ENCODE data around the gene OR12D1.
"Not testable (repeated sequence)": the region's sequence is repeated elsewhere in the genome, so short reads cannot be mapped to it uniquely, and the experiment has no call there.

Gene OR12D1

GRCh38 chr6:29414588-29414987 is at the start of gene OR12D1:
Gene OR12D1, plus strand, starts transcription at chr6:29414928.
- DNase-seq = no peak

- no peak for DNase-seq
Measured at GRCh38 chr6:29368765-29369164, 46.0 kb upstream of the OR12D1 start, which contains the start of gene OR5V1. Gene OR5V1, minus strand, starts transcription at chr6:29368865. Its CDS starts 12,670 bp downstream, at chr6:29356195.

GRCh38 chr6:29375191-29375590 is 39.5 kb upstream of the OR12D1 start, which contains the start of gene OR12D3:
Gene OR12D3, minus strand, starts transcription at chr6:29375291. Its CDS starts 4 bp downstream, at chr6:29375287.
- DNase-seq = no peak

- DNase-seq = no peak
Measured at GRCh38 chr6:29376003-29376402, 38.7 kb upstream of the OR12D1 start.

GRCh38 chr6:29388533-29388932 is 26.2 kb upstream of the OR12D1 start:
- DNase-seq = no peak

DNA sequence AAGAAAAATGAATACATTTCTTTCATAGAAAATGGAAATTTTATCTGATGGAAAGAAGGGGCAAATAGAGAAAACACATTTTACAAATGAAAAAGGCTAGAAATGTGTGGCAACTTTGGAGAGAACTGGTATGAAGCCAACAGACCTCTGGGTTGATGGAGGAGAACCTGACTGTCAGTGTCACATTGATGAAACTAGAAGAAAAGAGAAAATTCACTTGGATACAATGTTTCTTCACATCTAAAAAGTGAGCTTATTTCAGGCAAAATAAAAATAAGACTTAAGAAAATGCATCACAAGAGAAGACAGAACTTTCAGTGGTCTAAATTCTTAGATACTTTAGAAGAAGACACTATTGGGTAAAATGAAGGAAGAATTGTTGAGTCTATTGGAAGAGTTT is 19.4 kb upstream of the OR12D1 start, which contains the start of gene OR12D2:
Gene OR12D2, plus strand, starts transcription at position 301 of the 400 bp plus-strand sequence. CDS start 1,069 bp downstream, outside the sequence.
- no peak for DNase-seq

DNA sequence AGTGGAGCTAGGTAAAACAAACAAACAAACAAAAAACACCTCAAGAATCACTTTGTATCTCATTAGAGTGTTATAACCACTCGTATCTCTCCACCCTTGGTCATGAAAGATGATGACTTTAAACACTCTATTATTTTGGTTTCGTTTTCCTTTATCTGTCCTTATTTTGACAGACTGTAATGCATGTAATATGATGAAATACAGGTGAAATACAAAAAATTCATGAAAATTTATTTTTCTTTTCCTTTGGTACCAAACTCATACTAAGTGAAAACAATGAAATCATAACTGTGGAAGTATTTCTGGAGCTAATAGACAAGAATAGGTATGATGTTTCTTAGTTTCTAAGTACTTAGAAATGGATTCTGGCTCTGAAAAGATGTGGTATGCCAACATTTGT is 15.2 kb upstream of the OR12D1 start:
- no peak for DNase-seq

- DNase-seq = no peak
Measured at GRCh38 chr6:29403801-29404200, 10.9 kb upstream of the OR12D1 start.

GRCh38 chr6:29419516-29419915 is 4.8 kb downstream of the OR12D1 start:
- no peak for DNase-seq

DNA sequence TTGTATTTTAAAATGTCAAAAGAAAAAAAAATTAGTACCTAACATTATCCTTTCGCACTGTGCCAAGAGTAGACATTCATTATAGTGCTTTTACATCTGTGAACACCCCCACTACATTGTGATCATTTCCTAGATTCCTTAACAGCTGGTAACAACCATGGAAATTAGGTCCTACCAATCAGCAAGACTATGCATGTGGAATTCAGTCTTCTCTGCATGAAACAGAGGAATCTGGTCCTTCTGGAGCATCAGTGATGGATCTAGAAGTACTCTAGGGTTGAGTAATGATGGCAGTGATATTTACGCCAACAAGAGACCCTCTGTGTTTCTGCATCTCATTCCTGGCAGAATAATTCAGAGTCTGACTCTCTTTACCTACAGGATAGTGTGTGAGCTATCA is 9.4 kb downstream of the OR12D1 start:
- DNase-seq = no peak

DNA sequence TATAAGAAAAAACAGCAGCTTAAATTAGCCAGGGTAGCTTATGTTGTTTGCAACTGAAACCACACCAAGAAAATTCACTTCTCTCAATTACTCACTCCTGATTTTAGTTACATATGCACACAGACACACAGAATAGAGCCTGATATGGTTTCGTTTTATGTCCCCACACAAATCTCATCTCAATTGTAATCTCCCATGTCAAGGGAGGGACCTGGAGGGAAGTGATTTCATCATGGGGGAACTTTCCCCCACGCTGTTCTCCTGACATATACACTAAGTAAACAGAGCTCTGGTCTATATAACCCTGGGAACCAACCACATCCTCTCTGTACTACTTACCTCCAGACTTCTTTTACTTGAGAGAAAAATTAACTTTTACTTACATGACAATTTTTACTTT is 9.8 kb downstream of the OR12D1 start:
- no peak for DNase-seq

DNA sequence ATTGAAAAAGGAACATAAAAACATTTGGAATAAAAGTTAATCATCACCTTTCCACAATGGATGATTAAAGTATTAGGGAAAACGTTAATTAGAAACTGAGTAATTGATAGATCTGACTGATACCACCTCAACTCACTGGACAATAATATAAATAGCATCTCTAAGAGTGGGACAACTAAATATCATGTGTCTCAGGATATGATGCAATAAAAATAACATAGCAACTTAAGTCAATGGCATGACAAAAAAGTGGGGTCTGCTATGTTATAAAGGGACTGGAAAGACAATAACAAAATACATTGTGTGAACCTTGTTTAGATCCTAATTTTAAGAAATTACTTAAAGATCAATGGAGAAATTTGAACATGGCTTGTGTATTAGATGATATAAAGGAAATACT is 10.3 kb downstream of the OR12D1 start:
- DNase-seq = no peak

DNA sequence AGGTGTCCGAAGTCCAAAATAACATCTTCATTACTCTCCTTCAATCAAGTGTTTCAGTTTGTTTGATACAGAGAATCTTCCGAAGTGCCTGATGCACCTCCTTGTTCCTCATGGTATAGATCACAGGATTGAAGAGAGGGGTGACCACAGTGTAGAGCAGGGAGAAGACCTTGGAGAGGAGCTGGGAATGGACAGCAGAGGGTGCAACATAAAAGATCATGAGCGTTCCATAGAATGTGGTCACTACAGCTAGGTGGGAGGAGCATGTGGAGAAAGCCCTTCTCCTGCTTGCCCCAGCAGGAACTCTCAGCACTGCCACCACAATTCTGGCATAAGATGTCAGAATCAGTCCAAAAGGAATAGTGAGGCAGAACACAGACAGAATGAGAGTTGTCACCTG is 11.9 kb downstream of the OR12D1 start:
- no peak for DNase-seq

DNA sequence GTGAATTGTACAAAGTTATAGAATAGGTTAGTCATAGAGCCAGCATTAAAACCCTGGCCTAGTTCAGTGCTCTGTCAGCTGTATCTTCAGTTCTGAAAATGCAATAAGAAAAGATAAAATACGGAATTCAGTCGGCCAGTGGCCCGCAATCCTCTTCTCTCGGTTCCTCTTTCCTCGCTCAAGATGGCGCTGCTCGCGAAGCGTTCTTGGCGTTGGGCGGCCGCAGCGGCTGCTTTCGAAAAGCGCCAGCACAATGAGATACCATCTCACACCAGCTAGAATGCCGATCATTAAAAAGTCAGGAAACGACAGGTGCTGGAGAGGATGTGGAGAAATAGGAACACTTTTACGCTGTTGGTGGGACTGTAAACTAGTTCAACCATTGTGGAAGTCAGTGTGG is 22.0 kb downstream of the OR12D1 start:
- not testable (repeated sequence) for DNase-seq

DNA sequence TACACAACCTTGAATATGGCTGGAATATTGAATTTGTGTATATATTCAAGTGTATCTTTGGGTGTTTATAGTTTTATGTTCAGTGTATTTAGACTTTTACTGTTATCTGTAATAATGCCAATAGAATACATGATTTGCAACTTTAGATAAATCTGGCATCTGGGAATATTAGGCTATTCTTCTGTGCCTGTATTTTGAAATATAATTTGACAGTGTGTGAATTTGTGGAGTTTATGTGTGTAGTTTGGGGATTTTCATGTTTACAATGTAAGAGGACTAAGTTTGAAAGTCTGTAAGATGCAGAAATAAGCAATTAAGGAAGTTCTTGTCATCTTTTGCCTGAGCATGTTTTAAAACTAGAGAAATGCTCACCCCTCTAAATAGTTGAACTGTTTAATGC is 24.3 kb downstream of the OR12D1 start, which contains the start of gene OR10C1:
Gene OR10C1, plus strand, starts transcription at position 301 of the 400 bp plus-strand sequence. CDS start 710 bp downstream, outside the sequence.
- DNase-seq = no peak

DNA sequence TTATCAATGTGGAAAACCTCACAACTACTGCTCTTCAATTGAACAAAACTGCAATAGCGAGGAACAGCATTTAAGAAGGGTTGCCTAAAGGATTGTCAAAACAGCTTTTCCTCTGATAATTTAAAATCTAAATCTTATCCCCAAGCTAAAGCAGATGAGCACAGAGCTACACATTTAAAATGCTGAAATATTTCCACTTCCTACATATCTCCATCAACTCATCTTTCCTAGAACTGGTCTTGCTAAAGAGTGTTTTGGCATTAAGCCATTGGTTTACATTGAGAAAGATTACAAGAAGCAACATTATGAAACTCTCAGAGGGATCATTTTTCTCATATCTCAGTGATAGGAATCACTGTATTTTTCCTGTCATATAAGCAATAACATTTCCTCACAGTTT is 28.0 kb downstream of the OR12D1 start:
- no peak for DNase-seq

GRCh38 chr6:29444031-29444430 is 29.3 kb downstream of the OR12D1 start:
- not testable (repeated sequence) for DNase-seq

DNA sequence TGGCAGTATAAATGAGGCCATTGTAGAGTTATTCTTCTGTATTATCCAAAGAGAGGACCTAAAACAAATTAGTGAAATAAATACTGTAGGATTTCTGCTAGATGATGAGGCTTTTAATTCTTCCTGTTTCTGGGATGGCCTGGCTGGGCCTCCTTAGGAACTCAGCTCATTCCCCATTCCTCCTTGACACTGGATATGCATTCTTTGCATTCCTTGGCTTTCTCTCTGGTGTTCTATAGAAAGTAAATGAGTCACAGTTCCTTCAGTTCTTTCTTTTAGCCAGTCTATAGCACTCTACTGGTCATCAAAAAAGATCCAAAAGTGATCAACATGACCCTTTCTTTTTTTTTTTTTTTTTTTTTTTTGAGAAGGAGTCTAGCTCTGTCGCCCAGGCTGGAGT is 32.9 kb downstream of the OR12D1 start:
- DNase-seq = no peak

DNA sequence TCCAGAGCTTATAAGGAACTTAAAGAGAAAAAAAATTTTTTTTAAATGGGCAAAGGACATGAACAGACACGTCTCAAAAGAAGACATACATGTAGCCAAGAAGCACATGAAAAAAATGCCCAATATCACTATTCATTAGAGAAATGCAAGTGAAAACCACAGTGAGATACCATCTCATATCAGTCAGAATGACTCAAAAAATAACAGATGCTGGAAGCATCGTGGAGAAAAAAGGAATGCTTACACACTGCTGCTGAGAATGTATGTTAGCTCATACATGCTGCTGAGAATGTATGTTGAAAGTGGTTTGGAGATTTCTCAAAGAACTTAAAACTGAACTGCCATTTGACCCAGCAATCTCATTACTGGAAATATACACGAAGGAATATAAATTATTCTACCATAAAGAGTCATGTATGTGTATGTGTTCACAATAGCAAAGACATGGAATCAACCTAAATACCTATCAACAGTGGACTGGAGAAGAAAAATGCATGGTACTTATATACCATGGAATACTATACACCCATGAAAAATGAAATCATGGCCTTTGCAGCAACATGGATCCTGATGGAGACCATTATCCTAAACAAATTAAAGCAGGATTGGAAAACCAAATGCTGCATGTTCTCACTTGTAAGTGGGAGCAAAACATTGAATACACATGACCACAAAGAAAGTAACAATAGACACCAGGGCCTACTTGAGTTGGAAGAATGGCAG is 36.9 kb downstream of the OR12D1 start:
- DNase-seq = no peak

DNA sequence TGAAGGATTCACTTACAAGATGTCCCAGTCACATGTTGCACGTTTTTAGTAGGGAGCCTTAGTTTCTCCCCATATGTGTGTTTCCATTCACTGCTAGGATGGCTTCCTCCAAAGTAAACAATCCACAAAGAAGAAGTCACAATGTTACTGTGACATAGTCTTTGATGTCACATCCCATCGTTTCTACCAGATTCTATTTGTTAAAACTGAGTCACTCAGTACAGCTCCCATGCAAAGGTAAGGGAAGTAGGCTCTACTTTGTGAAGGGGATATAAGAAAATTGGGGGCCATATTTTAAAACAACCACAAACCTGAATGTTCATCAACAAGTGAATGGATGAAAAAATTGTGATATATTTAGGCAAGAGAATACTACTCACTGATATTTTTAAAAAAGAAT is 42.2 kb downstream of the OR12D1 start, which contains the start of the genes OR11A1 and OR2H1:
Gene OR11A1, minus strand, starts transcription at position 101 of the 400 bp plus-strand sequence. CDS start 29,430 bp downstream, outside the sequence.
Gene OR2H1, plus strand, starts transcription at position 185 of the 400 bp plus-strand sequence. CDS start 4,615 bp downstream, outside the sequence.
- DNase-seq = no peak

- no peak for DNase-seq
Measured at GRCh38 chr6:29461021-29461814, 46.5 kb downstream of the OR12D1 start.

GRCh38 chr6:29462022-29462421 is 47.3 kb downstream of the OR12D1 start:
- no peak for DNase-seq

Measured in hypothalamus (tissue), 51 donors.